GF-D8 (cell line): Measurements from ENCODE around the gene TSPAN17.

Experiments used
- DNase-seq: peaks from one replicate; lab custom pipeline; 2025; lab: John Stamatoyannopoulos, UW

The TSPAN17 gene

DNA sequence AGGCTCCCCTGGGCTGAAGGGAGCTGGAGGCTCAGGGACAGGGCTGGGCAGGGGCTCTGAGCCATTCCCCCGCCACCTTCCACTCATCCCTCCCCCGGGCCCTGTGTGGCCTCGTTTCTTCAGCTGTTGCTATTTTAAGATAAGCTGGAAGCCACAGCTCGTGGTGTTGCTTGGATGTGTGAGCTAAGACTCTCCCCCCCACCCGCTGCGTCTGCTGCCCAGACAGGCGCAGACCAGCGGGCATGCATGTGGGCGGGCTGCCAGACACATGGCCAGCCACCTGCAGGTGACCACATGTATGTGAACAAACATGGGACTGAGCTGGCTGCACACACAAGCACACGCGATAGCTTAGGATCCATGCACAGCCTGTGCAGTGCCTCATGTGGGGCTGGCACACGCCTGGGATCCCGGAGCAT lies 25.6 kb upstream of the TSPAN17 start:
- no peak for DNase-seq

GRCh38 chr5:176624142-176624541 lies 23.1 kb upstream of the TSPAN17 start:
- no peak for DNase-seq

GRCh38 chr5:176624938-176625337 lies 22.3 kb upstream of the TSPAN17 start:
- no peak for DNase-seq

GRCh38 chr5:176625512-176625911 lies 21.8 kb upstream of the TSPAN17 start:
- no peak for DNase-seq

GRCh38 chr5:176625966-176626875 lies 21.1 kb upstream of the TSPAN17 start:
- no peak for DNase-seq

DNA sequence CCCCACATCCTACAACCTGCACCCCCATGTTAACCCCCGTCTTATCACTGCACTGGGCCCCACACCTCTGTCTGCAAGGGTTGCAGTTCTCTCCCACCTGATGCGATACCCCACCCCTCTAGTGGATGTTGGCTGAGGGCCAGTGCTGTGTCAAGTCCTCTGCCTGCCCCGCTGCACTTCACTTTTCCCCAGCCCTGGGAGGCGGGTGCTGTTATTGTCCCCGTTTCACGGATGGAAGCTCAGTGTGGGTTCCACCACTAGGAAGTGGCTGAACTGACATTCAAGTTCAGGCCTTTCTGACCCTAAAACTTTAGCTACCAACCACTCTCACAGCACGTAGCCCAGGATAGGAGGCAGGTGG lies 20.4 kb upstream of the TSPAN17 start:
- DNase-seq: no peak

DNA sequence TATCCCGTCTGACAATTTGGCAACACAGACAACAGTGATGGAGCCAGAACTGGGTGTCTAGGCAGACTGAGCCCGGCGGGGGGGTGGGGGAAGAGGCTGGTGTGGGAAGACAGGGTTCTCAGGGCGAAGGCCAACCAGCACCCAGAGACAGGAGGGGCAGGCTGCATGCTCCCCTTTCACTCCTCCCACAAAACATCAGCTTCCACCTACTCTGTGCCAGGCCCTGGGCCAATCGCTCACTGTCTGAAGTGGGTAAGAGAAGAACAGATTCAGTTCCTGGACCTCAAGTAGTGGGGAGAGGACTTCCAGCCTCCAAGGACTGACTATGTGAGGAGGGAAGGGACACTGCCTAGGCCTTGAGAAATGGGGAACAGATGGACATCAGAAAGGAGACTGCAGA lies 19.7 kb upstream of the TSPAN17 start:
- DNase-seq: no peak

- no peak for DNase-seq
Observed at GRCh38 chr5:176628406-176629228, 18.7 kb upstream of the TSPAN17 start.

DNA sequence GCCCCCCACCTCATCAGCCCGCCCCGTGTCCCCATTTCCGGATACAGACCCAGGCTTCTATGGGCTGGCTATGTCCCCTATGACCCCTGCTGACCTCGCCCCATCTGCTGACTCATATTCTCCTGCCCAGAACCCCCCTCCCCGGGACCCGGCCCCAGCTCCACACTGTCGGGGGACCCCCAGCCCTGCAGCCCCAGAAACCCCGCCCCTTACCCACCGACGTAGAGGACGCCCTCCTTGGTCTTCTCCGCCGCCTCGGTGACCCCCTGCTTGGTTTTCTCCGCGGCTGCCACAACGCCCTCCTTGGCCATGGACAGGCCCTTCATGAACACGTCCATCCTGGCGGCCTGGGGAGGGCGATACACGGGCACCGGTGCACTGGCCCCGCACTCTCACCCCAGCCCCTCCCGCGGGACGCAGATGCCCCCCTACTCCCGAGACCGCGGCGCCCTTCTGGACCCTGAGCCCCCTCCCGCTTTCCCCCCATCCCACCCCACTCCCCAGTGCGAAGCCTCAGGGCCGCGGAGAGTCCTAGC lies 17.9 kb upstream of the TSPAN17 start:
- DNase-seq: no peak

GRCh38 chr5:176629853-176630680 lies 17.2 kb upstream of the TSPAN17 start, which contains the start of the genes EIF4E1B and SNCB:
TSS of gene EIF4E1B (plus strand) at chr5:176630675. CDS start at chr5:176642788, 12,113 bp downstream.
TSS of gene SNCB (minus strand) at chr5:176630534. CDS start at chr5:176629654, 880 bp downstream.
- no peak for DNase-seq

DNA sequence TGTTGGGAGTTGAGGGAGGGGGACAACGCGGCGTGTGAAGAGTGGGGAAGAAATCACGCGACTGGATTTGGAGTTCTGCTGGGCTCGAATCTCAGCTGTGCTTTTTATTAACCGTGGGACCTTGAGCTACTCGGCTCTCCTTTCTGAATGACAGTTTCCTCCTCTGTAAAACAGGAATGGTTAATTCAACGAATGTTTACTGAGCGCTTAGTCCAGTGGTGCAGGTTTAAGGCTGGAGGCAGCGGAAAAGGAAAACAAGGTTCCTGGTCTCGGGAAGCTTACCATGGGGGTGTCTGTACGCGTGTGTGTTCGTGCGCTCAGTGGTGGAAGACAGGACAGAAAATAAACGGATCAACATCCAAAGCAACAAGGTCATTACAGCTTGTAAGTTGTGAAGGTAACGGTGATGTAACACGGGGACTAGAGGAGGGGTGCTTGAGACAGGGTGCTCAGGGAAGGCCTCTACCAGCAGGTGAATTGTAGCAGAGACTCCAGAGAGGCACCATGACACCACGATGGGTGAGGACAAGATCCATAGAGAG lies 16.5 kb upstream of the TSPAN17 start:
- no peak for DNase-seq

DNA sequence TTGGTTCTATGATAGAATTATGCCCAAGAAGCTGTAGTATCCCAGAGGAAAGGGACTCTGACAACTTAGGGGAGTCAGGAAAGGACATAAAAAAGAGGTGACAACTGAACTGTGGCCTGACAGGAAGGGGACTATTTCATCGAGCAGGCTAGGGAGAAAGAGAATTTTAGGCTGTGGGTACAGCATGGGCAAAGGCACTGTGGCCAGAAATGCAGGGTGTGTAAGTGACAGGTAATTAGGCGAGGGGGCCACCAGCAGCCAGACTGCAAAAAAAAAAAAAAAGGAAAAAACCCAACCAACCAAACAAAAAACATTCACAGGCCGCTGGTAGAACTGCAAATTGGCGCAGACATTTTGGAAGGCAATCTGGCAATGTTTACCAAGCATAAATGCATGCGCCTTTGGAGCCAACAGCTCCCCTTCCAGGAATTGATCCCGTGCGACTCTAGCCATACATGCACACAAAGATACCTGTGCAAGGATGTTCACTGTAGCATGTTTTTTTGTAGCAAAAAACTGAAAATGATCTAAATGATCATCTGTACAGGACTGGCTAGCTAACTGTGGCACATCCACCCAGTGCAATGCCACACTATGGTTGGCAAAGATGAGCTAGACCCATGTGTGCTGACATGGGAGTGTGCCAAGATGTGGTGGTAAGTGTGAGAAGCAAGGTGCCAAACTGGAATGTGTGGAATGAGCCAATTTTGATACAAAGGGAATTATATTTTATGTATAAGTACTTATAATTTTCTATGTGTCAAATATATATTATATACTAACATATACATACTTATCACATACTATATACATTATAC lies 15.7 kb upstream of the TSPAN17 start:
- DNase-seq: no peak

GRCh38 chr5:176632745-176633144 lies 14.5 kb upstream of the TSPAN17 start:
- no peak for DNase-seq

GRCh38 chr5:176633598-176633997 lies 13.7 kb upstream of the TSPAN17 start:
- no peak for DNase-seq

DNA sequence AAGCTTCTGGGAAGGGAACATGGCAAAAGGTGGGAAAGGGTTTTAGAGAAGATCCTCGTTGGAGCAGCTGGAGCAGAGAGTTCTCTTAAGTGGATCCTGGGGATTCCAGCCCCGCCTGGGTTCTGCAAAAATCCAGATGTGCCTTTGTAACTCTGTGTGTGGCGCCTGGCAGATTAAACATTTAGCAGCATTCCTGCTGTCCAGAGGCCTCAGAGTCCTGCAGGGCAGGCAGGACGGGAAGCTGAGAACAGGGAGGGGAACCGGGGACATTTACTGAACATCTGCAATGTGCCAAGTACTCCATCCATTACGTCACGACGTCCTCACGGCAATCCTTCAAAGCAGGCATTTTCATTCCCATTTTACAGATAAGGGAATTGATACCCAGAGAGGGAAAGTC lies 10.9 kb upstream of the TSPAN17 start:
- DNase-seq: no peak

DNA sequence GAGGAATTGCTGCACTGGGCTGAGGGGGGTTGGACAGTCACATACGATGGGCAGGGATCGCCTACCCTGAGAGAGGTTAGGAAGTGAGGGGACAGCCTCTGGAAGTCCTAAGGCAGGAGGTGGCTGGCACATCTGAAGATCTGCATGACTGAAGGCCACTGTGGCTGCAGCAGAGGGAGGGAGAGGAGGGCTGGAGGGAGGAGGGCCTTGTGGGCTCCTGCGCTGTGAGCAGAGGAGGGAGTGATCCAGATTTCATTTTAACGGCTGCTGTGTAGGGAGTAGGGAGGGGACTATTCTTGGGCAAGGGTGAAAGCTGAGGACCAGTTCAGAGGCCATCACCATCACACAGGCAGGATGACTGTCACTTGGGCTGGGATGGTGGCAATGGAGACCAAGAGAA lies 9.7 kb upstream of the TSPAN17 start:
- DNase-seq: no peak

GRCh38 chr5:176638437-176638836 lies 8.8 kb upstream of the TSPAN17 start:
- no peak for DNase-seq

DNA sequence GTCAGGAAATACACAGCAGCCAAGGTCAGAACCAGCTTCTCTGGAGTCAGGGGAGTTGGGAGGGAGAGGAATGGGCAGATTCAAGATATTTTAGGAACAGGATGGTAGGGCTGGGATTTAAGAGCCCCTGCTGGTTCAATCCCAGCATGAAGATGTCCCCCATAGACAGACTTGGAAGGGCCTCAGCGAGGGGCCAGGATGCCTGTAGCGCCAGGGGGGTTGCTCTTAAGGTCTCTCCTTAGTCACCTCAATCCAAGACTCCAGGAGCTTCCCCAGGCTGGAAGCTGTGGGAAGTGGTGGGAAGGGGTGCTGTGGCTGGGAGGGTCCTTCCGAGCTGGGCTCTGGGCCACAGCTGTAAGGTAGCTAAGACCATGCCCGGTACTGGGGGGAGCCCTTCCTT lies 8.1 kb upstream of the TSPAN17 start:
- DNase-seq: no peak

GRCh38 chr5:176639981-176640380 lies 7.3 kb upstream of the TSPAN17 start:
- DNase-seq: no peak

DNA sequence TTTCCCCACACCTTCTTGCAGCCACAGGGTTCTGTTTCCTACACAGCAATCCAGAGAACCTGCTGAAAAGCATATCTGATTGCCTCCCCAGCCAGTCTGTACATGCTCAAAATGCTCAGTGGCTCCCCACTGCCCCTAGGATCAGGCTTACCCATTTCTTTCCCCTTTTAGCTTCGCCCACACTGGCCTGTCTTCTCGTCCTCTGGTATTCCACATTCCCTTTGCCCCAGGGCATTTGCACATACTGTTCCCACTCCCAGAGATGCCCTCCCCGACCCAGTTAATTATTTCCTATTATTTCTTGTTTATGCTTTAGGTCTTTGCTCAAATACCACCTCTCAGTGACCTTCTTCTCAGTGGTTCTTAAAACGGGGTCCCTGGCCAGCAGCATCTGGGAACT lies 6.7 kb upstream of the TSPAN17 start:
- no peak for DNase-seq
